HG03066 (cell line): Measurements from ENCODE around the gene GAL.
"Not testable (repeated sequence)": the region's sequence is repeated elsewhere in the genome, so short reads cannot be mapped to it uniquely, and the experiment has no call there.

Experiments
- ATAC-seq: cut with Tn5 transposase; IDR thresholded peaks from one replicate; pipeline ENCODE4 v1.9.1; 2021; ENCODE audit warnings: low read depth; ENCODE audit not compliant: unreplicated experiment

The GAL gene, protein sequence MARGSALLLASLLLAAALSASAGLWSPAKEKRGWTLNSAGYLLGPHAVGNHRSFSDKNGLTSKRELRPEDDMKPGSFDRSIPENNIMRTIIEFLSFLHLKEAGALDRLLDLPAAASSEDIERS

GRCh38 chr11:68684385-68685356 is at the start of gene GAL:
GAL (plus strand) TSS chr11:68684544; CDS start chr11:68684924, 380 bp downstream.
- no peak for ATAC-seq

GRCh38 chr11:68634606-68635005 is 49.7 kb upstream of the GAL start:
- ATAC-seq: not testable (repeated sequence)

DNA sequence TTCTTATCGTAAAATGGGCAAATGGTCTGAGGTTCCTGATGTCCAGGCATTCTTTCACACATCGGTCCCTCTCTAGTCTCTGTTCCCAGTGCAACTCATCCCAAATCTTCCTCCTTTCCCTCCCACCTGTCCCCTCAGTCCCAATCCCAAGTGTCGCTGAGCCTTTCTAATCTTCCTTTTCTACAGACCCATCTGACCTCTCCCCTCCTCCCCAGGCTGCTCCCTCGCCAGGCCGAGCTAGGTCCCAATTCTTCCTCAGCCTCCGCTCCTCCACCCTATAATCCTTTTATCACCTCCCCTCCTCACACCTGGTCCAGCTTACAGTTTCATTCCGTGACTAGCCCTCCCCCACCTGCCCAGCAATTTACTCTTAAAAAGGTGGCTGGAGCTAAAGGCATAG is 49.2 kb upstream of the GAL start:
- not testable (repeated sequence) for ATAC-seq

- not testable (repeated sequence) for ATAC-seq
Observed at GRCh38 chr11:68635883-68636282, 48.5 kb upstream of the GAL start.

DNA sequence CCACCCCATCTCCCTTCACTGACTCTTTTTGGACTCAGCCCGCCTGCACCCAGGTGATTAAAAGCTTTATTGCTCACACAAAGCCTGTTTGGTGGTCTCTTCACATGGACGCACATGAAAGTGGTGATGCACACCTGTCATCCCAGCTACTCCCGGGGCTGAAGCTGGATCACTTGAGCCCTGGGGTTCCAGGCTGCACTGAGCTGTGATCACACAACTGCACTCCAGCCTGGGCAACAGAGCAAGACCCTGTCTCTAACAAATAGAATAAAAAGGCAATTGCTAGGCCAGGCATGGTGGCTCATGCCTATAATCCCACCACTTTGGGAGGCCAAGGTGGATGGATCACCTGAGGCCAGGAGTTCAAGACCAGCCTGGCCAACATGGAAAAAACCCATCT is 45.0 kb upstream of the GAL start:
- not testable (repeated sequence) for ATAC-seq

DNA sequence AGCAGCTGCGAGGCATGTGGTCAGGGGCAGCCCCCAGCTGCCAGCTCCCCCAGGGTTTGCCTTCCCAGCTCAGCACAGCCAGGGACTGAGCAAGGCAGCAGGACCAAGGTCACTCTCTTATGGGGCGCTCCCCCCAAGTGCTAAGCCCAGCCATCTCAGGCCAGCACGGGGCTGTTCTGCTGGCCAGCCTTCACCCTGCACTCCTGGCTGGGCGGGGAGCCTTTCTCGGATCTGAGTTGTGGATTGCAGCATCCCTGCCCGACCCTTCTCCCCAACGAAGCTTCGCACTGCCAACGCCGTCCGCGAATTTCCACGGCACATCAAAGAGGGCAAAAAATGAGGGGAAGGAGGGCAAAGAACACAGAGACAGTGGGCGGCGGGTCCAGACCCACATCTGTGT is 42.5 kb upstream of the GAL start:
- no peak for ATAC-seq

DNA sequence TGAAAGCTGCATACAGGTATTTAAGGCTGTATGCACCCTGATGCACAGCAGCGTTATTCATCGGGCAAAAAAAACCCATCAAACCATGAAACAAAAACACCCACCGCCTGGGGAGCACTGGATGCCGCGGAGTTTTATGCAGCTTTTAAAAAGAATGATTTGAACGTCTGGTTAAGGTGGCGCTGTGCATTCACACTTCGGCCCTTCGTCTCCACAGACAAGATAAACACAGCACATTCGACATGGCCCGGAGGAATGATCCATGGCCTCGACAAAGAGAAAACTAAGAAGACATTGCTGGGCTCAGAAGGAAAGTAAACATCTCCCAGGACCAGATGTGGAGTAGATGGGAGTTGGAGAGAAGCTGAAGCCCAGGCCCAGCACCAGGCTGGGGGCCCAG is 40.8 kb upstream of the GAL start:
- ATAC-seq: no peak

DNA sequence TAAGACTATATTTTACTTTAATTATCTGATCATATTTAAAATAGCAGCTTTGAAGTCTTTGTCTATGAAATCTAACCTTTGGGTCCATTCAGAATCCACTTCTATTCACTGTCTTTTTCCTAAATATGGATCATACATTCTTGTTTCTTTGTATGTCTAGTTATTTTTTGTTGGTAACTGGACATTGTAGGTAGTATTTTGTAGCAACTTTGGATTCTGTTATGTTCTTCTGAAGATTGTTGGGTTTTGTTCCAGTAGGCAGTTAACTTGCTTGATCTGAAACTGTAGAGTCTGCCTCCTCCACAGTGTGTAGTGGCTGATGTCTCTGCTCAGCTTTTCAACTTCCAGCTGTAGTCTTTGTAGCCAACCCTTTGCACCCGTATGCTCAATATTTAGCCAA is 37.5 kb upstream of the GAL start:
- no peak for ATAC-seq

- ATAC-seq: no peak
Observed at GRCh38 chr11:68649851-68650555, 34.3 kb upstream of the GAL start.

GRCh38 chr11:68650801-68651200 is 33.5 kb upstream of the GAL start:
- no peak for ATAC-seq

GRCh38 chr11:68651208-68651984 is 32.9 kb upstream of the GAL start:
- no peak for ATAC-seq

DNA sequence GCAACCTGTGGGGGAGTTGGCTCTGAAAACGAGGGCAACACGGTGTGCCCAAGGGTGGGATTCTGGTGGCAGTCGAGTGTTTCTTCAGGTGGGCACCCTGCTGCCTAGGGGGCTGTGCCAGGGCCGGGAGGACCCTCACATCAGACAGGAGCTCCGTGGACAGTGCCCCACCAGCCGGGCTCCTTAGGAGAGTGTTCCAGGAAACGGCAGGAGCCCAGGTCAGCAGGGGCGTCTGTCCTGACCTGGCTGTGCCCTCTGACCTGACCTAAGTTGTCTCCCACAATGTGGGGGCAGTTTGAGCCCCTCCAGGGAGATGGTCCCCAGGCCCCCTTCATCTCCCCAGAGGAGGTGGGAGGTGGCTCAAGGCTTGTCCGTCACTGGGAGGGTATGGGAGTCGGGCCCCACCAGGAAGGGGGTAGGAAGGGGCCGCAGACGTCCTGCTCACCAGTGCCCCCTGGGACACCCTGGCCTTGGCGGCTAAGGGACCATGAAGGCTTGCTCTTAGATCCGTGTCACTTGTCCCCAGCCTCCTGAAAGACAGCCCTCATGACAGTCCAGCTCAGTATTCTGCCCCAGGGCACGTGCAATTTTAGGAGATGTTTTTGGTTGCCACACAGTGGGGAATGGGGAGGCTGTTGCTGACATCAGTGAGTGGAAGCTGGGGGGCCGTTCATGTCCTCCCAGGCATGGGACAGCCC is 32.2 kb upstream of the GAL start:
- ATAC-seq: no peak

DNA sequence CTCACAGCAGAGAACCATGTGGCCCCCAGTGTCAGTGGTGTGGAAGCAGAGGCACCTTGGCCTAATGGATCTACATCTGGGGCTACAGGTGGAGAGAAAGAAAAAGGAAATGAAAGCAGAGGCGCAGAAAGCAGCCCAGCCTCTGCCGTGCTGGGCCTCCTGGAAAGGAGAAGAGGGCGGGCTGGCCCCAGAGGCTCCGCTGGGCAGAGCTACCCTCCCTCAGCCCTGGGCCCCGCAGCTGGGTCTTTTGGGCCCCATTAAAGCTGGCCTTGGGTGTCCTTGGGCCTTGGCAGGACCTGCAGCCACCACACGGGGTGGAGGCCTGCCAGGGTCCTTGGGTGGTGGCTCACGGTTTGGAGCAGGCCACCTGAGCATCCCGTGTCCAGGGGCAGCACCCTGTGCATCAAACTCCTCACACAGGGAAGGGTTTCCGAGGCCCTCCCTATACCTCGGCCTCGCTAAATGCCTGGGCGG is 31.6 kb upstream of the GAL start:
- no peak for ATAC-seq

GRCh38 chr11:68653486-68654430 is 30.6 kb upstream of the GAL start:
- ATAC-seq: no peak

GRCh38 chr11:68654978-68655377 is 29.4 kb upstream of the GAL start:
- ATAC-seq: no peak

DNA sequence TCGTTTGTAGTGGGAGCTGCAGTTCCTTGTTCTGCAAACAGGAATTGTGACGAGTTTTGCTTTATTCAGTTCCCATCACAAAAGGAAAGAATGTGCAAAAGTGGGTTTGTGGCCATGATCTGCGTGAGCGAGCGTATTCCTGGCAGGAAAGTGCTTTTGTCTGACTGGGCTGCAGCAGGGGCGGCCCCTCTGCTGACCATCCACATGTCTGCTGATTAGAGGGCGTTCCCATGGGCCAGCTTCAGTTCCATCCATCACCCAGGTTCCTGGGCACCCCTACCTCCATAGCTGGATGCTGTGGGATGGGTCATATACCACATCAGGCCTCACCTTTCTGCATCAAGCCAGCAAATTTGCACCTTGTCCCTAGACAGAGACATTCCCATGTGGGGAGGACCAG is 28.9 kb upstream of the GAL start:
- no peak for ATAC-seq

GRCh38 chr11:68655806-68656205 is 28.5 kb upstream of the GAL start:
- ATAC-seq: no peak

DNA sequence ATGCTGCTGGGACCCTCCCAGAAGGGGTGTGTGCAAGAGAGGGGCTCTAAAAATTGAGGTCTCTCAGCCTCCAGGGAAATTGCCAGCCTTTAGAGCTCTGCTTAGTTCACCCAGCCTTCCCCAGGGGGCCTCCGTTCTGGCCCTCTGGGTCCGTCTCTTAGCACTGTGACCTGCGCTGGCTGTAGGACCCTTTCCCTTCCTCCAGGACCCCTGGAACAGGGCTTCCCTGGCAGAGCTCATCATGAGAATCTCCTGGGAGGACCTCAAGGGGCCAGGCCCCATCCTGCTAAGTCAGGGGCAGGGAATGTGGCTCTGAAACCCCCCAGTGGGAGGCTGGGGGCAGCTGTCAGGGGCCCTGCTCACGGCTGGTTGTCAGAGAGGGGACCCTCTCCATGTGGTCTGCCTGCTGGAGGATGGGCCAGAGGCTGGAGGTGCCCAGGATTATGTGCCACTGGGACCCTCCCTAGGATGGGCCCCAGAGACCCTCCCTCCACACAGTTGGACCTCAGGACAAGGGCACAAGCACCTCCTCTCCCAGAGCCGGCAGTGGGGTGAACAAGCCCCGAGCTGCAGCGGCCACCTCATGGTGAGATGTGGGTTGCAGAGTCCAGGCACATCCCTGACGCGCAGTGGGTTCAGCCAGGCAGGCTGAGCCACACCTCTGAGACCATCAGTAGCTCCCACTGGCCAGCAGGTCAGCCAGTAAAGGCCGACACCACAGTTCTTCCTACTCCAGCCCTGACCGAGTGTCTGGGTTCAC is 27.1 kb upstream of the GAL start:
- ATAC-seq: no peak
